ENCODE measurements around the gene LANCL3.

Gene LANCL3

GRCh38 chrX:37607243-37607642, 35.8 kb downstream of the LANCL3 start (continued):
- TF ChIP-seq, protein P1, sequence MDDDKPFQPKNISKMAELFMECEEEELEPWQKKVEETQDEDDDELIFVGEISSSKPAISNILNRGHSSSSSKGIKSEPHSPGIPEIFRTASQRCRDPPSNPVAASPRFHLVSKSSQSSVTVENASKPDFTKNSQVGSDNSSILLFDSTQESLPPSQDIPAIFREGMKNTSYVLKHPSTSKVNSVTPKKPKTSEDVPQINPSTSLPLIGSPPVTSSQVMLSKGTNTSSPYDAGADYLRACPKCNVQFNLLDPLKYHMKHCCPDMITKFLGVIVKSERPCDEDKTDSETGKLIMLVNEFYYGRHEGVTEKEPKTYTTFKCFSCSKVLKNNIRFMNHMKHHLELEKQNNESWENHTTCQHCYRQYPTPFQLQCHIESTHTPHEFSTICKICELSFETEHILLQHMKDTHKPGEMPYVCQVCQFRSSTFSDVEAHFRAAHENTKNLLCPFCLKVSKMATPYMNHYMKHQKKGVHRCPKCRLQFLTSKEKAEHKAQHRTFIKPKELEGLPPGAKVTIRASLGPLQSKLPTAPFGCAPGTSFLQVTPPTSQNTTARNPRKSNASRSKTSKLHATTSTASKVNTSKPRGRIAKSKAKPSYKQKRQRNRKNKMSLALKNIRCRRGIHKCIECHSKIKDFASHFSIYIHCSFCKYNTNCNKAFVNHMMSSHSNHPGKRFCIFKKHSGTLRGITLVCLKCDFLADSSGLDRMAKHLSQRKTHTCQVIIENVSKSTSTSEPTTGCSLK (tag by site-specific recombination; IDR thresholded peaks at IDR 0.05), result no peak
- TF ChIP-seq ZNF404 (tag by site-specific recombination; IDR thresholded peaks at IDR 0.05), result no peak
- no peak for TF ChIP-seq WT1 (tag by site-specific recombination; IDR thresholded peaks at IDR 0.05)
- no peak for TF ChIP-seq ZBTB1 (tag by site-specific recombination; IDR thresholded peaks at IDR 0.05)
- no peak for TF ChIP-seq ZBTB20 (tag by site-specific recombination; IDR thresholded peaks at IDR 0.05)

DNA sequence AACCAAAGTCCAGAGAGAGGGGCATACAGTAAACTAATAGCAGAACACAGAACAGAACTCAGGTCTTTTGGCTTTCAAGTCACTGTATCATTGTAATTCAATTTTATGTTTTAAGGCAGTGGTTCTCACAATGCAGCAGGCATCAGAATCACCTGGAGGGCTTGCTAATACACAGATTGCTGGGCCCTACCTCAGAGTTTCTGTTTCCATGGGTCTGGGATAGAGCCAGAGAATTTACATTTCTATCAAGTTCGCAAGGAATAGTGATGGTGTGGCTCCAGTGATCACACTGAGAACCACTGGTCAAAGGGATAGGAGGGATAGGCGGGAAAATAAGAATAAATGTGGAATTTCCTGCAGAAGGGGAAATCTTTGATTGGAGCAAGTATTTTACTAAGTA, 36.7 kb downstream of the LANCL3 start:
- Histone ChIP-seq H3K4me1 (ENCODE audit: control insufficient read depth, insufficient read depth, low read length) (no peaks in the 10 kb centered on the region), H3K4me3 (ENCODE audit: low read depth, low read length) (no peak overlapping the region), H3K36me3 (ENCODE audit: control insufficient read depth in 2 of 2, insufficient read depth in 1 of 2, low read length in 2 of 2) (no peaks in the 10 kb centered on the region), H3K27ac (ENCODE audit: extremely low read depth, low read depth, low read length) (no peak overlapping the region), H3K9me3 (ENCODE audit: control insufficient read depth, insufficient read depth, low read depth, low read length) (no peaks in the 10 kb centered on the region)
- CTCF ChIA-PET, result no interaction called here
- POLR2A ChIA-PET, result no interaction called here
- TF ChIP-seq PRDM1 (tag by site-specific recombination; IDR thresholded peaks at IDR 0.05) (no peak), ZNF747 (tag by site-specific recombination; IDR thresholded peaks at IDR 0.05) (no peak), ZNF654 (tag by site-specific recombination; IDR thresholded peaks at IDR 0.05; ENCODE audit: low read depth) (no peak), ZNF521 (tag by site-specific recombination; IDR thresholded peaks at IDR 0.05) (no peak), ZNF768 (tag by site-specific recombination; IDR thresholded peaks at IDR 0.05) (no peak), ZNF311 (tag by site-specific recombination; IDR thresholded peaks at IDR 0.05; ENCODE audit: borderline replicate concordance) (no peak), ZNF239 (tag by site-specific recombination; IDR thresholded peaks at IDR 0.05) (no peak)

- H3K9me3 ChIP-seq (ENCODE audit: control insufficient read depth, insufficient read depth, low read depth, low read length), result no peaks in the 10 kb centered on the region
- POLR2A ChIA-PET, result no interaction called here
- no peaks in the 10 kb centered on the region for H3K4me1 ChIP-seq (ENCODE audit: control insufficient read depth, insufficient read depth, low read length)
- no peak overlapping the region for H3K4me3 ChIP-seq (ENCODE audit: low read depth, low read length)
- TF ChIP-seq SP2 (tag by site-specific recombination; IDR thresholded peaks at IDR 0.05) (no peak), ZNF555 (tag by site-specific recombination; conservative IDR thresholded peaks at IDR 0.05) (no peak), ZNF707 (tag by site-specific recombination; IDR thresholded peaks at IDR 0.05) (no peak)
- TF ChIP-seq, protein P2, sequence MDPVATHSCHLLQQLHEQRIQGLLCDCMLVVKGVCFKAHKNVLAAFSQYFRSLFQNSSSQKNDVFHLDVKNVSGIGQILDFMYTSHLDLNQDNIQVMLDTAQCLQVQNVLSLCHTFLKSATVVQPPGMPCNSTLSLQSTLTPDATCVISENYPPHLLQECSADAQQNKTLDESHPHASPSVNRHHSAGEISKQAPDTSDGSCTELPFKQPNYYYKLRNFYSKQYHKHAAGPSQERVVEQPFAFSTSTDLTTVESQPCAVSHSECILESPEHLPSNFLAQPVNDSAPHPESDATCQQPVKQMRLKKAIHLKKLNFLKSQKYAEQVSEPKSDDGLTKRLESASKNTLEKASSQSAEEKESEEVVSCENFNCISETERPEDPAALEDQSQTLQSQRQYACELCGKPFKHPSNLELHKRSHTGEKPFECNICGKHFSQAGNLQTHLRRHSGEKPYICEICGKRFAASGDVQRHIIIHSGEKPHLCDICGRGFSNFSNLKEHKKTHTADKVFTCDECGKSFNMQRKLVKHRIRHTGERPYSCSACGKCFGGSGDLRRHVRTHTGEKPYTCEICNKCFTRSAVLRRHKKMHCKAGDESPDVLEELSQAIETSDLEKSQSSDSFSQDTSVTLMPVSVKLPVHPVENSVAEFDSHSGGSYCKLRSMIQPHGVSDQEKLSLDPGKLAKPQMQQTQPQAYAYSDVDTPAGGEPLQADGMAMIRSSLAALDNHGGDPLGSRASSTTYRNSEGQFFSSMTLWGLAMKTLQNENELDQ (tag by site-specific recombination; IDR thresholded peaks at IDR 0.05; ENCODE audit: low read depth), result no peak
- TF ChIP-seq, protein P3, sequence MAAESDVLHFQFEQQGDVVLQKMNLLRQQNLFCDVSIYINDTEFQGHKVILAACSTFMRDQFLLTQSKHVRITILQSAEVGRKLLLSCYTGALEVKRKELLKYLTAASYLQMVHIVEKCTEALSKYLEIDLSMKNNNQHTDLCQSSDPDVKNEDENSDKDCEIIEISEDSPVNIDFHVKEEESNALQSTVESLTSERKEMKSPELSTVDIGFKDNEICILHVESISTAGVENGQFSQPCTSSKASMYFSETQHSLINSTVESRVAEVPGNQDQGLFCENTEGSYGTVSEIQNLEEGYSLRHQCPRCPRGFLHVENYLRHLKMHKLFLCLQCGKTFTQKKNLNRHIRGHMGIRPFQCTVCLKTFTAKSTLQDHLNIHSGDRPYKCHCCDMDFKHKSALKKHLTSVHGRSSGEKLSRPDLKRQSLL (tag by site-specific recombination; IDR thresholded peaks at IDR 0.05), result no peak
- no peak overlapping the region for H3K27ac ChIP-seq (ENCODE audit: extremely low read depth, low read depth, low read length)
- H3K36me3 ChIP-seq (ENCODE audit: control insufficient read depth in 2 of 2, insufficient read depth in 1 of 2, low read length in 2 of 2), result no peaks in the 10 kb centered on the region
- CTCF ChIA-PET, result no interaction called here
Observed at GRCh38 chrX:37609727-37610126, 38.3 kb downstream of the LANCL3 start.

All from HEK293 (cell line).